G401.6 (cell line): ENCODE results near the gene DTD1.
A peak's percentile ranks its signal among the peaks of the same experiment; 100 is the strongest.

ENCODE experiments used
- FAIRE-seq: peaks from 2 replicates; lab custom pipeline; 2012; peaks lifted over from hg19 to GRCh38; lab: Jason Lieb, UNC

The DTD1 gene

GRCh38 chr20:18615020-18615650 lies 27.3 kb downstream of the DTD1 start:
- no peak for FAIRE-seq

GRCh38 chr20:18621004-18621403 lies 33.1 kb downstream of the DTD1 start:
- FAIRE-seq: no peak

- no peak for FAIRE-seq
These were observed 35.5 kb downstream of the DTD1 start for GRCh38 chr20:18623156-18623910.

GRCh38 chr20:18624948-18625347 lies 37.1 kb downstream of the DTD1 start:
- FAIRE-seq: no peak

- no peak for FAIRE-seq
These were observed 38.2 kb downstream of the DTD1 start for GRCh38 chr20:18625907-18626655.

- FAIRE-seq: no peak
These were observed 40.6 kb downstream of the DTD1 start for GRCh38 chr20:18628330-18628920.

- peak; percentile 85 for FAIRE-seq
These were observed 44.4 kb downstream of the DTD1 start for GRCh38 chr20:18632196-18632789.

- FAIRE-seq: no peak
These were observed 45.6 kb downstream of the DTD1 start for GRCh38 chr20:18633411-18633810.

GRCh38 chr20:18634501-18634900 lies 46.6 kb downstream of the DTD1 start:
- FAIRE-seq: no peak

GRCh38 chr20:18635380-18635779 lies 47.5 kb downstream of the DTD1 start:
- FAIRE-seq: no peak

GRCh38 chr20:18637224-18637623 lies 49.4 kb downstream of the DTD1 start:
- no peak for FAIRE-seq

- no peak for FAIRE-seq
These were observed 50.9 kb downstream of the DTD1 start for GRCh38 chr20:18638768-18639167.

GRCh38 chr20:18639501-18639979 lies 51.7 kb downstream of the DTD1 start:
- FAIRE-seq: no peak

GRCh38 chr20:18645196-18645745 lies 57.4 kb downstream of the DTD1 start:
- no peak for FAIRE-seq

GRCh38 chr20:18645851-18646250 lies 58.0 kb downstream of the DTD1 start:
- FAIRE-seq: no peak

- no peak for FAIRE-seq
These were observed 59.9 kb downstream of the DTD1 start for GRCh38 chr20:18647777-18648176.

- FAIRE-seq: no peak
These were observed 62.4 kb downstream of the DTD1 start for GRCh38 chr20:18650224-18650623.

GRCh38 chr20:18653736-18654447 lies 66.0 kb downstream of the DTD1 start:
- FAIRE-seq: no peak

- no peak for FAIRE-seq
These were observed 66.6 kb downstream of the DTD1 start for GRCh38 chr20:18654448-18654773.

- FAIRE-seq: no peak
These were observed 69.7 kb downstream of the DTD1 start for GRCh38 chr20:18657575-18657974.

- no peak for FAIRE-seq
These were observed 74.6 kb downstream of the DTD1 start for GRCh38 chr20:18662279-18663040.
